ENCODE measurements around the gene ETS2.

ETS2 gene

GRCh38 chr21:38777015-38777414 lies 28.7 kb upstream of the ETS2 start:
- DNase-seq (ENCODE audit: low spot score) (no peak), ATAC-seq (ENCODE audit: low read depth) (no peak)
- no peak for TF ChIP-seq CTCF (IDR thresholded peaks at IDR 0.05; ENCODE audit: poor library complexity, severe bottlenecking)
- Histone ChIP-seq H3K36me3 (ENCODE audit: low read depth) (no peaks in the 10 kb centered on the region), H3K4me1 (ENCODE audit: insufficient read depth, poor library complexity, severe bottlenecking) (peaks cover 28% of the 10 kb centered on the region), H3K4me3 (ENCODE audit: severe bottlenecking) (no peak overlapping the region), H3K27ac (ENCODE audit: poor library complexity, severe bottlenecking) (no peak overlapping the region), H3K27me3 (ENCODE audit: insufficient read depth, poor library complexity, severe bottlenecking) (no peaks in the 10 kb centered on the region), H3K9me3 (ENCODE audit: severe bottlenecking) (no peaks in the 10 kb centered on the region)

DNA sequence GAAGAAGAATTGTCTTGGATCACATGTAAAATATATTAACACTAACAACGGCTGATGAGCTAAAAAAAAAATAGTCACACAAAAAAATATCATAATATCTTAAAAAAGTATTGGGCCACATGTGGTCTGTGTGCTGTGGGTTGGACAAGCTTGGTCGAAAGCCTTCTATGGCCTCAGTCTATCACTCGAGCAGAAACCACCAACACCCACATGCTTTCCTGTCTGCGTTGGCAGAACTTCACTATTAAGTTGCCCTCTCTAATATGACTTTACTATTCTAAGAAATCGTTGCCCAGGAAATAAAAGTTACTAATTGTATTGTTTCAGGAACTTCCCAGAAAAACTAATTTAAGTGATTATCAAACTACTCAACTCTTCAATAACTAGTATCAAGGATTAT lies 28.2 kb upstream of the ETS2 start:
- ATAC-seq (ENCODE audit: low read depth) (no peak), DNase-seq (ENCODE audit: low spot score) (no peak)
- Histone ChIP-seq H3K27ac (ENCODE audit: poor library complexity, severe bottlenecking) (no peak overlapping the region), H3K9me3 (ENCODE audit: severe bottlenecking) (no peaks in the 10 kb centered on the region), H3K4me3 (ENCODE audit: severe bottlenecking) (no peak overlapping the region), H3K36me3 (ENCODE audit: low read depth) (no peaks in the 10 kb centered on the region), H3K4me1 (ENCODE audit: insufficient read depth, poor library complexity, severe bottlenecking) (peaks cover 28% of the 10 kb centered on the region), H3K27me3 (ENCODE audit: insufficient read depth, poor library complexity, severe bottlenecking) (no peaks in the 10 kb centered on the region)
- no peak for TF ChIP-seq CTCF (IDR thresholded peaks at IDR 0.05; ENCODE audit: poor library complexity, severe bottlenecking)

DNA sequence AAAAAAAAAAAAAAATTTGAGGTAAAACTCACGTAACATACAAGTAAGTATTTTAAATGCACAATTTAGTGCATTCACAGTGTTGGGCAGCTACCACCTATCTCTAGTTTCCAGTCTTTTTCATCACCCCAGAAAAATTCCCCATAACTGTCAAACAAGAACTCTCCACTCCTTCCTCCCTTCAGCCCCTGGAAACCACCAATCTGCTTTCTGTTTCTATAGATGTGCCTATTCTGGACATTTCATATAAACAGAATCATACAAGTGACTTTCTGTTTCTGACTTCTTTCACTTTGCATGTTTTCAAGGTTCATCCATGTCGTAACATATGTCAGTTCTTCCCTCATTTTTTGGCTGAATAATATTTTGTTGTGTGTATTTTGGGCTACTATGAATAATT lies 24.9 kb upstream of the ETS2 start:
- H3K9me3 ChIP-seq (ENCODE audit: severe bottlenecking): no peaks in the 10 kb centered on the region
- H3K27ac ChIP-seq (ENCODE audit: poor library complexity, severe bottlenecking): peak overlapping the region; percentile 81
- H3K4me1 ChIP-seq (ENCODE audit: insufficient read depth, poor library complexity, severe bottlenecking): peaks cover 10% of the 10 kb centered on the region
- H3K27me3 ChIP-seq (ENCODE audit: insufficient read depth, poor library complexity, severe bottlenecking): no peaks in the 10 kb centered on the region
- H3K36me3 ChIP-seq (ENCODE audit: low read depth): no peaks in the 10 kb centered on the region
- no peak for ATAC-seq (ENCODE audit: low read depth)
- TF ChIP-seq CTCF (IDR thresholded peaks at IDR 0.05; ENCODE audit: poor library complexity, severe bottlenecking): no peak
- no peak overlapping the region for H3K4me3 ChIP-seq (ENCODE audit: severe bottlenecking)
- no peak for DNase-seq (ENCODE audit: low spot score)

- Histone ChIP-seq H3K36me3 (ENCODE audit: low read depth) (no peaks in the 10 kb centered on the region), H3K27me3 (ENCODE audit: insufficient read depth, poor library complexity, severe bottlenecking) (no peaks in the 10 kb centered on the region), H3K27ac (ENCODE audit: poor library complexity, severe bottlenecking) (no peak overlapping the region), H3K4me1 (ENCODE audit: insufficient read depth, poor library complexity, severe bottlenecking) (peaks cover 27% of the 10 kb centered on the region), H3K9me3 (ENCODE audit: severe bottlenecking) (no peaks in the 10 kb centered on the region), H3K4me3 (ENCODE audit: severe bottlenecking) (no peak overlapping the region)
- TF ChIP-seq CTCF (IDR thresholded peaks at IDR 0.05; ENCODE audit: poor library complexity, severe bottlenecking): no peak
- DNase-seq (ENCODE audit: low spot score) (no peak), ATAC-seq (ENCODE audit: low read depth) (no peak)
These were observed 21.1 kb upstream of the ETS2 start for GRCh38 chr21:38784458-38785266.

DNA sequence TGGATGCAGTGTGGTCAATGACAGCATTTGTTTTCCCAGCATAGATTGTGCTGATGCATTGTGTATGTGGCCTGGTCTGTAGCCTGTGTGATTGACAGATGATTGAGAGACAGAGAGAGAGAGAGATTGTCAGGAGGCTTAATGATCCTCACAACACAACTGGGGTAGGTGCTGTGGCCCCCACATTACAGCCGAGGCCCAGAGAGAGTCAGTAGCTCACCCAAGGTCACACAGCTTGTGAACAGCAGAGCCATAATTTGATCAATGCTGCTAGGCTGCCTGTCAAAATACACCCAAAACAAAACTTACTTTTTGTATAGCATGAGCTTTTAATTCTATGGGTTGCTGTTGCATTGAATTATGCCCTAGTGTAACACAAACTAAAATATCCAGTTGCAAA lies 20.2 kb upstream of the ETS2 start:
- TF ChIP-seq CTCF (IDR thresholded peaks at IDR 0.05; ENCODE audit: poor library complexity, severe bottlenecking): no peak
- no peaks in the 10 kb centered on the region for H3K9me3 ChIP-seq (ENCODE audit: severe bottlenecking)
- H3K4me1 ChIP-seq (ENCODE audit: insufficient read depth, poor library complexity, severe bottlenecking): peaks cover 21% of the 10 kb centered on the region
- no peaks in the 10 kb centered on the region for H3K36me3 ChIP-seq (ENCODE audit: low read depth)
- no peaks in the 10 kb centered on the region for H3K27me3 ChIP-seq (ENCODE audit: insufficient read depth, poor library complexity, severe bottlenecking)
- no peak overlapping the region for H3K4me3 ChIP-seq (ENCODE audit: severe bottlenecking)
- no peak for ATAC-seq (ENCODE audit: low read depth)
- DNase-seq (ENCODE audit: low spot score): no peak
- no peak overlapping the region for H3K27ac ChIP-seq (ENCODE audit: poor library complexity, severe bottlenecking)
